B cell (primary cell): ENCODE measurements around the gene EVPL.

Experiments
- EZH2 ChIP-seq: IDR thresholded peaks from 2 replicates; pipeline ENCODE4 v1.6.1; 2012; ENCODE audit warnings: borderline replicate concordance, low read depth, mild to moderate bottlenecking, moderate library complexity, low read length; ENCODE audit not compliant: insufficient read depth, poor library complexity, severe bottlenecking
- TF ChIP-seq, protein P1 (sequence below): fragments of 200-600 bp; IDR thresholded peaks from one replicate; pipeline ENCODE4 v1.8.0; 2022; ENCODE audit warnings: antibody characterized with exemption, mild to moderate bottlenecking

DNA sequence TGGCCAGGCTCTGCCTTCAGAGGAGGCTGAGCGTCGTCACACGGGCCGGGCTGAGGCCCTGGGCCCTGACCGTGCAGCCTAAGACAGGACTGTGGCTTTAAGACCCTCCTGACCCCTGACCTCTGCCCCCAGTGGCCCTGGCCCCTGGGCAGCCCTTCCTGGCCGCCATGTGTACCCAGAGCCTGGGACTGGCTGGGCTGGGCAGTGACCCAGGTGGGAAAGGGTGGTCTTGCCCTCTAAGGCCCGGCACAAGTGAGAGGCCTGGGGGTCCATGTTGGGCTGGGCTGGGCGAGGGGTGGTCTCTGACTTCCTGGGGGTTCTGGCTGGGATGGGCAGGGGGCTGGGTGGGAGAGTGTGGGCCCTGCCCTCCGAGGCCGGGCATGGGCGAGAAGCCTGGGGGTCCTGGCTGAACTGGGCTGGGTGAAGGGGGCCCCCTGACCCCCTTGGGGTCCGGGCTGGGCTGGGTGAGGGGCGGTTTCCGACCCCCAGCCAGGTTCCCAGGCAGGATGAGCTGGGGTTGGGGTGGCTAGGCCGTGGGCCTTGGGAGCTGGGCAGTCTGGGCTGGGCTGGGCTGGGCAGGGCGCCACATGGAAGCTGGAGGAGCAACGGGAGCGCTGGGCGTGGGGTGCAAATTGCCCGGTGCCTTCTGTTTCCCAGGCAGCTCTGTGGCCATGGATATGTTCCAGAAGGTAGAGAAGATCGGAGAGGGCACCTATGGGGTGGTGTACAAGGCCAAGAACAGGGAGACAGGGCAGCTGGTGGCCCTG lies 26.2 kb downstream of the EVPL start, which contains the start of gene CDK3:
- TF ChIP-seq, protein P1, sequence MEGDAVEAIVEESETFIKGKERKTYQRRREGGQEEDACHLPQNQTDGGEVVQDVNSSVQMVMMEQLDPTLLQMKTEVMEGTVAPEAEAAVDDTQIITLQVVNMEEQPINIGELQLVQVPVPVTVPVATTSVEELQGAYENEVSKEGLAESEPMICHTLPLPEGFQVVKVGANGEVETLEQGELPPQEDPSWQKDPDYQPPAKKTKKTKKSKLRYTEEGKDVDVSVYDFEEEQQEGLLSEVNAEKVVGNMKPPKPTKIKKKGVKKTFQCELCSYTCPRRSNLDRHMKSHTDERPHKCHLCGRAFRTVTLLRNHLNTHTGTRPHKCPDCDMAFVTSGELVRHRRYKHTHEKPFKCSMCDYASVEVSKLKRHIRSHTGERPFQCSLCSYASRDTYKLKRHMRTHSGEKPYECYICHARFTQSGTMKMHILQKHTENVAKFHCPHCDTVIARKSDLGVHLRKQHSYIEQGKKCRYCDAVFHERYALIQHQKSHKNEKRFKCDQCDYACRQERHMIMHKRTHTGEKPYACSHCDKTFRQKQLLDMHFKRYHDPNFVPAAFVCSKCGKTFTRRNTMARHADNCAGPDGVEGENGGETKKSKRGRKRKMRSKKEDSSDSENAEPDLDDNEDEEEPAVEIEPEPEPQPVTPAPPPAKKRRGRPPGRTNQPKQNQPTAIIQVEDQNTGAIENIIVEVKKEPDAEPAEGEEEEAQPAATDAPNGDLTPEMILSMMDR, result peak; percentile 44
- no peak for TF ChIP-seq EZH2
